PC-3 (cell line): Measurements from ENCODE around the gene GSN. TPM values are rescaled to one million over a fixed set of nuclear protein-coding genes. Genes with fewer than 3 reads are reported as not detected.

Source experiments
- ATAC-seq: fragments of 200-7000 bp; cut with Tn5 transposase; 2 replicates; pipeline ENCODE4 v1.9.1; 2020; ENCODE audit warnings: mild to moderate bottlenecking, moderate library complexity
- BruUV-seq: library from RNA; stranded (reverse); fragments of 400-500 nt; replicated peaks from 2 replicates; lab custom pipeline; 2021; lab: Mats Ljungman, UMichigan
- CTCF ChIA-PET: fragments of 300-600 bp; sonication (Branson Sonifier 250); formaldehyde crosslinking; loops from one replicate; lab custom pipeline; 2022; ENCODE audit warnings: antibody characterized with exemption; lab: Charles Lee
- POLR2A ChIA-PET: fragments of 300-600 bp; sonication (Branson Sonifier 250); formaldehyde crosslinking; loops from one replicate; lab custom pipeline; 2022; ENCODE audit warnings: antibody characterized with exemption; ENCODE audit not compliant: unreplicated experiment; lab: Charles Lee
- DNase-seq: peaks from one replicate; pipeline ENCODE4 v3.0.0-alpha.2; 2015
- H2AFZ ChIP-seq: fragments of 300-600 bp; sonication (generic); 2 replicates; pipeline ENCODE4 v1.6.0; 2016; ENCODE audit warnings: antibody characterized with exemption, low read length
- H3F3A ChIP-seq: fragments of 300-600 bp; sonication (generic); one replicate; pipeline ENCODE4 v1.6.0; 2017; ENCODE audit warnings: antibody characterized with exemption, low read length, control low read depth, mild to moderate bottlenecking; ENCODE audit not compliant: unreplicated experiment
- H3K27ac ChIP-seq: fragments of 300-600 bp; sonication (generic); 2 replicates; pipeline ENCODE4 v1.5.1; 2016; ENCODE audit warnings: mild to moderate bottlenecking, low read length
- H3K27me3 ChIP-seq: fragments of 300-600 bp; sonication (generic); 2 replicates; pipeline ENCODE4 v1.6.1; 2016; ENCODE audit warnings: low read length, mixed read lengths
- H3K36me3 ChIP-seq: fragments of 300-600 bp; sonication (generic); 2 replicates; pipeline ENCODE4 v1.6.1; 2016; ENCODE audit warnings: low read depth, mixed run types, low read length, mixed read lengths
- H3K4me1 ChIP-seq: fragments of 300-600 bp; sonication (generic); 2 replicates; pipeline ENCODE4 v1.5.1; 2016; ENCODE audit warnings: low read length; ENCODE audit not compliant: insufficient read depth
- H3K4me2 ChIP-seq: fragments of 300-600 bp; sonication (generic); 2 replicates; pipeline ENCODE4 v1.6.0; 2016; ENCODE audit warnings: low read length
- H3K4me3 ChIP-seq: fragments of 300-600 bp; sonication (generic); 2 replicates; pipeline ENCODE4 v1.5.1; 2016; ENCODE audit warnings: mild to moderate bottlenecking, low read length, mixed read lengths
- H3K79me2 ChIP-seq: fragments of 300-600 bp; sonication (generic); 2 replicates; pipeline ENCODE4 v1.6.1; 2017; ENCODE audit warnings: low read length, mixed read lengths
- H3K9ac ChIP-seq: fragments of 300-600 bp; sonication (generic); 2 replicates; pipeline ENCODE4 v1.6.0; 2016; ENCODE audit warnings: mild to moderate bottlenecking, low read length
- H3K9me2 ChIP-seq: fragments of 300-600 bp; sonication (generic); replicated peaks from 2 replicates; pipeline ENCODE4 v1.6.1; 2016; ENCODE audit warnings: mixed run types, low read length, mixed read lengths
- H3K9me3 ChIP-seq: fragments of 300-600 bp; sonication (generic); 2 replicates; pipeline ENCODE4 v1.6.1; 2016; ENCODE audit warnings: low read length, mixed read lengths
- H4K20me1 ChIP-seq: fragments of 300-600 bp; sonication (generic); 2 replicates; pipeline ENCODE4 v1.6.1; 2016; ENCODE audit warnings: low read length, mixed read lengths
- EZH2 ChIP-seq: fragments of 300-600 bp; sonication (generic); IDR thresholded peaks from one replicate; pipeline ENCODE4 v1.6.1; 2017; ENCODE audit warnings: antibody characterized with exemption, mild to moderate bottlenecking, low read length; ENCODE audit not compliant: unreplicated experiment
- EZH2phosphoT487 ChIP-seq: fragments of 300-600 bp; sonication (generic); IDR thresholded peaks from 2 replicates; pipeline ENCODE4 v1.6.1; 2018; ENCODE audit warnings: mild to moderate bottlenecking, antibody characterized with exemption, low read length, borderline replicate concordance
- intact Hi-C: fragments of 100-400 bp; cut with micrococcal nuclease; formaldehyde crosslinking; loops from 2 replicates; pipeline ENCODE4 v1.9.0; 2023
- total RNA-seq: library from RNA; depleted of rRNA; stranded (reverse); fragments of >200 nt; gene quantifications from 2 replicates; pipeline ENCODE4 v1.2.3, GENCODE V29; 2014; rRNA removed
- TF ChIP-seq, protein P1 (sequence below): fragments of 300-600 bp; sonication (generic); conservative IDR thresholded peaks from 2 replicates; pipeline ENCODE4 v1.5.1; 2017; ENCODE audit warnings: antibody characterized with exemption, low read depth, mild to moderate bottlenecking, low read length

GSN gene
- total RNA-seq, 1 experiment from 2014 or later = 36.5 TPM

- no peak overlapping the region for H2AFZ ChIP-seq
- no peaks in the 10 kb centered on the region for H3K79me2 ChIP-seq
- H3K9me2 ChIP-seq = no peaks in the 10 kb centered on the region
- ChIA-PET CTCF (no interaction called here), POLR2A (no interaction called here)
- H3K27ac ChIP-seq = no peak overlapping the region
- H3F3A ChIP-seq = no peaks in the 10 kb centered on the region
- H3K36me3 ChIP-seq = no peaks in the 10 kb centered on the region
- no peak overlapping the region for H3K9ac ChIP-seq
- DNase-seq (no peak), ATAC-seq (no peak)
- H3K4me2 ChIP-seq = no peak overlapping the region
- intact Hi-C loops = no loop called here
- no peaks in the 10 kb centered on the region for H3K27me3 ChIP-seq
- H3K4me3 ChIP-seq = no peak overlapping the region
- H3K4me1 ChIP-seq = 0 out of 2 replicates have a peak, but pooled peaks cover 2% of the 10 kb centered on the region
- BruUV-seq = no TSS peak
- H4K20me1 ChIP-seq = no peaks in the 10 kb centered on the region
- H3K9me3 ChIP-seq = no peaks in the 10 kb centered on the region
- TF ChIP-seq, protein P1, sequence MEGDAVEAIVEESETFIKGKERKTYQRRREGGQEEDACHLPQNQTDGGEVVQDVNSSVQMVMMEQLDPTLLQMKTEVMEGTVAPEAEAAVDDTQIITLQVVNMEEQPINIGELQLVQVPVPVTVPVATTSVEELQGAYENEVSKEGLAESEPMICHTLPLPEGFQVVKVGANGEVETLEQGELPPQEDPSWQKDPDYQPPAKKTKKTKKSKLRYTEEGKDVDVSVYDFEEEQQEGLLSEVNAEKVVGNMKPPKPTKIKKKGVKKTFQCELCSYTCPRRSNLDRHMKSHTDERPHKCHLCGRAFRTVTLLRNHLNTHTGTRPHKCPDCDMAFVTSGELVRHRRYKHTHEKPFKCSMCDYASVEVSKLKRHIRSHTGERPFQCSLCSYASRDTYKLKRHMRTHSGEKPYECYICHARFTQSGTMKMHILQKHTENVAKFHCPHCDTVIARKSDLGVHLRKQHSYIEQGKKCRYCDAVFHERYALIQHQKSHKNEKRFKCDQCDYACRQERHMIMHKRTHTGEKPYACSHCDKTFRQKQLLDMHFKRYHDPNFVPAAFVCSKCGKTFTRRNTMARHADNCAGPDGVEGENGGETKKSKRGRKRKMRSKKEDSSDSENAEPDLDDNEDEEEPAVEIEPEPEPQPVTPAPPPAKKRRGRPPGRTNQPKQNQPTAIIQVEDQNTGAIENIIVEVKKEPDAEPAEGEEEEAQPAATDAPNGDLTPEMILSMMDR = no peak
- TF ChIP-seq EZH2 = no peak
- no peak for TF ChIP-seq EZH2phosphoT487
Observed at GRCh38 chr9:121380846-121381245, 112.9 kb downstream of the GSN start.

Other genes starting within 250 kb of the GSN start
- 1.6 and 2.9 TPM in 2 replicates for gene C5, start 217.9 kb upstream of the GSN start, total RNA-seq
- 6.0 and 7.9 TPM in 2 replicates for gene CNTRL, start 193.2 kb upstream of the GSN start, total RNA-seq
- gene RAB14, start 66.3 kb upstream of the GSN start, total RNA-seq = 13.8 and 14.9 TPM in 2 replicates
- 3.1 and 5.5 TPM in 2 replicates for gene STOM, start 102.1 kb downstream of the GSN start, total RNA-seq
- gene GGTA1, start 231.7 kb downstream of the GSN start, total RNA-seq = not detected in 2 replicates